ENCODE measurements around the gene GLS2.
"Not testable (repeated sequence)": the region's sequence is repeated elsewhere in the genome, so short reads cannot be mapped to it uniquely, and the experiment has no call there.

GLS2 gene

DNA sequence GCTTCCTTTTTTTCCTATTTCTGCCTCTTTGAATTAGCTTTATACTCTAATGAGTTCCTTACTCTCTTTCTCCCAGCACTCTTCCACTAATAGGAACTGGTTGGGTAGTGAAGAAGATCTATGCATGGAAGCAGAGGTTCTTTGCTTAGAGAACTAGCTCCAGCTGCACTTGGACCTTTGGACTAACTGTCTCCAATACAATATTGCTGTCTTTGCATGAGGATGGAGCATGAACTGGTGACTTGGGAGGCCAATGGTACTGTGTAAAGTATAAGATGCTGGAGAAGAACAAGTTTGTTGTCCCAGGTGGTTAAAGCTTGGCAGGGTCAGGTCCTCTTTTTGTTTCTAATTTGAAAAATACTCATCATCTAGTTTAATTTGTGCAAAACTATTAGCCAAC is 2.4 kb upstream of the GLS2 start:
- no peak for DNase-seq

DNA sequence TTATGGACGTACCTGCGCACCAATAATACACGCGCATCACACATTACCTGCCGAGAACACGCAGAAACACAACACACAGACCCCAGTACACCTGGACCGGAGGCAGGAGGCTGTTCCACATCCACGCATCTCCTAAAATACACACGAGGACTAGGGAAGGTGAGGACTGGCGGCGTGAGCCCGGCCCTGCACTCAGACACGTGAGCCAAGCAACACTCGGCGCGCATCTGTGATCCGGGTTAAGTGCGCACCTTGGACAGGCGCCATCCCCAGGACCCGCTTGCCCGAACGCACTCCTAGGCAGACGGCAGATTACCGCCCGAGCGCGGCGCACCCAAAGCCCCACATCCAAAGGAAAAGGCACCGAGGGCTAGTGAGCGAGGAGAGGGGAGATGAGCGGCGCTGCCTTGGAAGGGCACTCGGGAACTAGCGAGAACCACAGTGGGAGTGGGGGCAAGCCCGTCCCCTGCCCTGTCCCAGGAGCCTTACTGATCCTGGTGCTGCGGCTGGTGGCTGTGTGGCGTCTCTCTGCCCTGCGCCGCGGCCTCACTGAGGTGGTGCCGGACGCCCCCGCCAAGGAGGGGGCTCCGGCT is 417 bp downstream of the GLS2 start:
- peak; percentile 19 for DNase-seq

DNA sequence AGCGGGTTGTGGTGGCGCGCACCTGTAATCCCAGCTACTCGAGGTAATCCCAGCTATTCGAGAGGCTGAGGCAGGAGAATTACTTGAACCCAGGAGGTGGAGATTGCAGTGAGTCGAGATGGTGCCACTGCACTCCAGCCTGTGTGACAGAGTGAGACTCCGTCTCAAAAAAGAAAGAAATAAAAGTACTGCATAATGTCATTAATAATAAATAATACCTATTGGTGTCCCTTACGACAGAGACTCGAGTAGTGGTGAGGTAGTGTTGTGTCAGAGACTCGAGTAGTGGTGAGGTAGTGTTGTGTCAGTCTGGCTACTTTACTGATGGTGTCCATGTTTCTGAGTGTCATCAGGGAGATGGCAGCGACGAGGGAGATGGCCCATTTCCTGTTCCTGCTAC is 1.3 kb downstream of the GLS2 start:
- DNase-seq, result no peak

DNA sequence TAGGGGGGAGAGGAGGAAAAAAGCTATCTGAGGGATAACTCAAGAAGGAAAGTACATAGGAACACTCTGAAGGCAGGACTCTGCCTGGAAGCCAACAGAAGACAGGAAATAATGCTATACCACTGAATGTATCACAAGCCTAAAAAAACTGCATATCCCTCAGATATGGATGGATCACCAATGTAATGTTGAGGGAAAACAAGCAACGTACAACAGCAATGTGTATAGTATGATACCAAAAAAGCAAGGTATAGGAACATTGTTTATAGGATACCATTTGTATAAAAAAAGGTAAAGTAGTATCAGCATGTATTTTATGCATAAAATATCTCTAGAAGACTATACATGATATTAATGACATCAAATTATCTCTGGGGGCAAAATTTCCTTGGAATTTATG is 3.4 kb downstream of the GLS2 start:
- no peak for DNase-seq

DNA sequence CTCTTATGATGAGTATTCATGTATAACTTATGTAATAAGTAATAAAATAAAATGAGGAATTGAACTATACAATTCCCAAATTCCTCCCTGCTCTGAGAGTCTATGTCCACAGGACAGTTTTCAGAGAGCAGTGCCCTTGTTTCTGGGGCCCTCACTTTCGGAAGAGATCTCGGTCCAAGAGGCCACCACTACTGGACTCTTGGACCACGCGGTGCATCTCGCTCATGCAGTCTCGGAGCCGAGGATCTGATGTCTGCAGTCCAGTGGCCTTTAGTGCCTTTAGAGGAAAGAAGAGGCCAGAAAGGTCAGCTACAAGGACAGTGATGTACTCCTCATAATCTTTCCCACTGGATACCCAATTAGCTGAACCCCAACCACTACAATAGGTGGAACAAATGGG is 8.3 kb downstream of the GLS2 start:
- no peak for DNase-seq

DNA sequence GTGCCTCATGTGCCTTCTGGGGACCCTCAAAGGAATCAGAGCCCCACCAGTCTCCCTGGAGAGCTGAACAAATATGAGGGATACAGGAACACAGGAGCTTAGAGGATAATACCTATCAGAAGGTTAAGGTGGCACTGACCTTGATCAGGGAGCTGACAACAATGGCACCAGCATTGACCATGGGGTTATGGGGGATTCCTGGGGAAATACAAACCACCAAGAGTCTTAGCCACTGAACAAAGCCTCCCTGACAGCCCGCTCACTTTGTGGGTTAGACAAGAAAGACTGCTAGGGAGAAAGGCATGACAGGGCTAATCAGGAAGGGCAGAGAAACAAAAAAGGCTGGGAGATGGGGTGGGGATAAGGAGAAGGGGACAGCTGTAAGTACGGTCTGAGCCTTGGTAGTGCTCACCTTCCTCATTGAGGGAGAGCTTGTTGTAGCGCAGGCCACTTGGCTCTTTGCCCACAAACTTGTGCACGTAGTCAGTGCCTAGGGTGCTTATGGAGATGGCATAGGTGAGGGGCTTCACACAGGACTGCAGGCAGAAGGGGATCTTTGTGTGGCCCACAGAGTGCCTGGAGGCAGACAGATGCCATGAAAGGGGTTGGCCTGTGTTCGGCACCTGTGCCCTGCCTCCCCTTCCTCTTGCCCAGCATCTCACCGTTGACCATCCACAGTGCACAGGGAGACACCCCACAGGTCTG is 10.3 kb downstream of the GLS2 start:
- no peak for DNase-seq

DNA sequence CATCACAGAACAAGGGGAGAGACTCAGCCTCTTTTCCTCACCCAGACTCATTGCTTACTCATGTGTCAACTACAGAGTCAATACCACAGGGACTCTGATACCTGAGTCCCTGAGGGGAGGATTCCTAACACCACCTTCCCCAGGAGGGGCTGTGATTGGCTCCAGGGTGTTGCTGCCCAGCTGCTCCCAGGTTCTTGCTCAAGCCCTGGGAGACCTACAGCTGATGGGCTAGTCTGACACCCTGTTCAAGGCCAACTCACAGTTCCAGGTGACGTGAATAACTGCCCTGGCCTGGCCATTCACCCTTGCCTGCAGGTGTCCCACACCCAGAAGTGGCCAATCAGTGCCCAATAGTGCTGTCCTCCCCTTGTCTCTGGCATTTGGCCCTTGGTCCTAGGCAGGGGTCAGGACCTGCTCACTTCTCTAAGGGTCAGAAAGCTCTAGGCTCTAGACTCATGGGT is 11.0 kb downstream of the GLS2 start:
- DNase-seq, result no peak

DNA sequence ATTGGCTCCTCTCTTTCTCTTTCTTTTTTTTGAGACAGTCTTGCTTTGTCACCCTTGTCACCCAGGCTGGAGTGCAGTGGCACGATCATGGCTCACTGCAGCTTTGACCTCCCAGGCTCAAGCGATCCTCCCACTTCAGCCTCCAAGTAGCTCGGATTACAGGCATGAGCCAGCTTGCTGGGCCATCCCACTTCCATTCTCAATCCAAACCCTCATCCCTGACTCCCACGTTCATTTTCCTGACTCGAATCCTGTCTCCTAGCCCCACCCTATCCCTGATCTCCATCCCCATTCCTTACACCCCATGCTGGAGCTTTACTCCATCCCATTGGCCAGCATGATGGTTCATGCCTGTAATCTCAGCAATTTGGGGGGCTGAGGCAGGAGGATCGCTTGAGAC is 11.8 kb downstream of the GLS2 start:
- DNase-seq, result no peak

DNA sequence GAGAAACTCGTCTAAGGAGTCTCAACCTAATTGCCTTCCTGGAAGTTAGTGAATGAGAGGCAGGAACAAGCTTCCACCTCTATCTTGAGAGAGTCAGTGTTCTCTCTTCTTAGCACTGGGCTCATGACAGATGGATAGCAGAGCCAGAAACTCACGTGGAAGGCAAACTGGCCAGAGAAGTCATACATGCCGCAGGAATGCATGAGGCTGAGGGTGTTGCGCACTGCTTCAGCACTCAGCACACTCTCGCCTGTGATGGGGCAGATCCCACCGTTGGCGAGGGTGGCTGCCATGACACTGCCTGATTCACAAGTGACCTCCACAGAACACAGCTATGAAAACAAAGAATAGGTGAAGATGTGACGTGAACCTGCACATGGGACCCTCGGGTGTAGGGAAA is 13.6 kb downstream of the GLS2 start:
- no peak for DNase-seq

DNA sequence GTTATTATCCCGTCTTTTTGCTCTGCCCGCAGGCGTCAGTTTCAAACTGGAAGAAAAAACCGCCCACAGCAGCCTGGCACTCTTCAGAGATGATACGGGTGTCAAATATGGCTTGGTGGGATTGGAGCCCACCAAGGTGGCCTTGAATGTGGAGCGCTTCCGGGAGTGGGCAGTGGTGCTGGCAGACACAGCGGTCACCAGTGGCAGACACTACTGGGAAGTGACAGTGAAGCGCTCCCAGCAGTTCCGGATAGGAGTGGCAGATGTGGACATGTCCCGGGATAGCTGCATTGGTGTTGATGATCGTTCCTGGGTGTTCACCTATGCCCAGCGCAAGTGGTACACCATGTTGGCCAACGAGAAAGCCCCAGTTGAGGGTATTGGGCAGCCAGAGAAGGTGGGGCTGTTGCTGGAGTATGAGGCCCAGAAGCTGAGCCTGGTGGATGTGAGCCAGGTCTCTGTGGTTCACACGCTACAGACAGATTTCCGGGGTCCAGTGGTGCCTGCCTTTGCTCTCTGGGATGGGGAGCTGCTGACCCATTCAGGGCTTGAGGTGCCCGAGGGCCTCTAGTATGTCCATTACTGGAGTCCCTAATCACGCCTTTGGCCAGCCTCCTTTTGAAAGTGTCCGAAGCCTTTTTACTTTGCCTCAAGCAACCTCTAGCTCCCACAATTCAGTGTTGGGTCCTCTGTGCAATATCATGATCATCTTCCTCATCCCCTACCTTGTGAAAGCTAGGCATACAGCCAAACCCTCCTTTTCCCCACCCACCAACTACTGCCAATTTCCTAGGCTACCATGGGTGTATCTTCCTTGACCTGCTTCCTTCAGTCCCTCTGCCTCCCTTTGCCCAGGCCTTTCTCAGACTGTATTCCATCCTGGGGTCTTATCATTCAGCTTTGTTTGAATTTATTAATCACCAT is 18.7 kb downstream of the GLS2 start:
- no peak for DNase-seq

DNA sequence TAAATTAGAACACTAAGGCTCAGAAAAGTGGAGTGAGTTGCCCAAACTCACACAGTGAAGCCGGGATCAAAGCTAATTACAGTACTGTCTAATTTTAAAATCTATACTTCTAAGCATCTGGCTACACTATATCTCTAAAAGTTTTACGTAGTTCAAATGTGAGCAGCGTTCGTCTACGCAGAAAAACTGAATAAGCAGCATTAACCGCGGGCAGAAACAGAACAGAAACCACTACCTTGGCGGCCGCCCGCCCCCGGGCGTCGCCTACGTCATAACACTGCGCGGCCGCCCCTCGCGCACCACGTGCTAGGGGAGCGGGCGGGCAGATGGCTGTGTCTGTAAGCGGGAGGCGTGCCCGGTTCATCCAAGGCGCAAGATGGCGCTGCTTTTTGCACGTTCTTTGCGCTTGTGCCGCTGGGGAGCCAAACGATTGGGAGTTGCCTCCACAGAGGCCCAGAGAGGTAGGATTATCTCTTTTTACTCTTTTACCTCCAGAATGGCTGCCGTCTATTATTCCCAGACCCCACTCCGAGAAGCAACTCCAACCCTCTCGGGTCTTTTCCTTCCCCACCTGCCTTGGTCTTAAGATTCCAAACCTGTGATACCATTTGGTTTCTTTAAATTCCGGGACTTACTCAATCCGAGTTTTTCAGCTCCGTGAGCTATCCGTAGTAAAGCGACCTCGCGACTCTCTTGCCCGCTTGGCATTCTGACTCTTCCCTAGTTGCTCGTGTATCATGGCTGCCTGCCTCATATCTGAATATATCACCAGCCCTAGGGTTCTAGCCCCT is 19.6 kb downstream of the GLS2 start, which contains the start of gene SPRYD4:
Gene SPRYD4 (plus strand): TSS at position 363 of the 791 bp plus-strand sequence. CDS start 14 bp downstream, at position 377.
- peak; percentile 78 for DNase-seq

DNA sequence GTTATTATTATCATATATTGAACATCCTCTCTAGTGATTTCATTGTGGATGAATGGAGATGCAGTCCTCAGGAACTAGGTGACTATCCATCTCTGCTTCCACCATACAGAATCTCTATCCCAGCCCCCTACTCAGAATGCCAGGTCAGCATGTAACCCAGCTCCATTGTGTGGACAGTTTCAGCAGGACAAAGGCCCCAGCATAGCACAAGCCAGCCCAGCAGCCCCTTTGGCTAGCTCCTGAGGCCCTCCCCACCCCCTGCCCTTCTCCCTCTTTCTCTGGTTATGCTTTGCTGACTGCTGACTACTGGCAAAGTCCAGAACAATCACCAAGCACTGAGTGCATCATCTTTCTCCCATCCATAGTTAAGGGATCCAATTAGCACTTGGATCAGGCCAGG is 25.4 kb downstream of the GLS2 start:
- no peak for DNase-seq

DNA sequence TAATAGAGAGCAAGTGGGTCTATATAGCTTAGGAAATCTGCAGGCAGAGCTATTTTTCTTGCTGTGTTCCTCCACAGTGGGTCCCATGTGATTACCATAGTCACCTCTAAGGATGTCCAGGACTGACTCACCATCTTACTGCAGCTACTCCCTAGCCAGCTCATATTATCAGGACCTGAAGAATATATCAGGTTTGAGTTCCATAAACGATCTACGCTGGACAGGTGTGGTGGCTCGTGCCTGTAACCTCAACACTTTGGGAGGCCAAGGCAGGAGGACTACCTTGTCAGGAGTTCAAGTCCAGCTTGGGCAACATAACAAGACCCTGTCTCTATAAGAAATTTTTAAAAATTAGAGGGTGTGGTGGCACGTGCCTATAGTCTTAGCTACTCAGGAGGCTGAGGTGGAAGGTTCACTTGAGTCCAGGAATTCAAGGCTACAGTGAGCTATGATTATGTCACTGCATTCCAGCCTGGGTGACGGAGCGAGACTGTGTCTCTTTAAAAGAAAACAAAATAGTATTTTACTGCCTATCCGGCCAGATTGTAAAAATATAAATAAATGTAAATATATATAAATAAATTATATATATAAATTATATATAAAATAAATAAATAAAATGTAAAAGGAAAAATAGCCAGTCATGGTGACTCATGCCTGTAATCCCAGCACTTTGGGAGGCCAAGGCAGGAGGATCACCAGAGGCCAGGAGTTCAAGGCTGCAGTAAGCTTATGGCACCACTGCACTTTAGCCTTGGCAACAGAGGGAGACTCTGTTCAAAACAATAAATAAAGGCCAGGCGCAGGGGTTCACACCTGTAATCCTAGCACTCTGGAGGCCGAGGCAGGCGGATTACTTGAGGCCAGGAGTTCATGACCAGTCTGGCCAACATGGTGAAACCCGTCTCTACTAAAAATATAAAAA is 26.5 kb downstream of the GLS2 start:
- DNase-seq, result no peak

DNA sequence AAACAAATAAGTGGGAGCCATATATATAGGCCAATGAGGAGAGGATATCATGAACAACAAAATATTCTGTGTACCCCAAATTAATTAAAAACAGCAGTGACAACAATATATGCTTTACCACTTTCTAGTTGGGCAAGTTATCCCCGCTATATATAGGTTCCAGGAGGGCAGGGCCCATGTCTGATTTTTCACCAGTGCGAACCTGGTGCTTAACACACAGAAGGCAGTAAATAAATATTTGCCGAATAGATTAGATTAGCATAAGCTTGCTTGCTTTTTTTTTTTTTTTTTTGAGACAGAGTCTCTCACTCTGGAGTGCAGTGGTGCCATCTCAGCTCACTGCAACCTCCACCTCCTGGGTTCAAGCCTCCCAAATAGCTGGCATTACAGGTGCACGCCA is 30.1 kb downstream of the GLS2 start:
- DNase-seq, result no peak

DNA sequence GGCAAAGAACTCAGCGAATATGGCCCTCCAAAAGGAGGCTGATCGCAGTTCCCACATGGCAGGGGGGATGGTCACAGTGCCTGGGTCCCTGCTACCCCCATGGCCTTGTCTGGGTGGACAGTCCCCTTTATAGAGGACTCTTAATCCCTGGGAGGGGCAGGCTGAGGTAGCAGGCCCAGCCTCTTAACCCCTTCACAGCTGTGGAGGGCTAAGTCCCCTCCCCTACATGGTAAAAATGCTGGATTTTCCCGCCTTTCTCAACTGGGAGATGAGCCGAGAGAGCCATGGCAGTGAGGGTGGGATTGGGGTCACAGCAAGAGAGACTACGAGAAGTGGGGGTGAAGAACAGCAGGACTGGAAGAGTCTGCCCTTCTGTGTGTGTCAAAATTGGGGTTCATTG is 33.4 kb downstream of the GLS2 start, which contains the start of gene MIP:
Gene MIP (minus strand): TSS at position 101 of the 400 bp plus-strand sequence. CDS start 44 bp downstream, at position 57.
- DNase-seq, result no peak

DNA sequence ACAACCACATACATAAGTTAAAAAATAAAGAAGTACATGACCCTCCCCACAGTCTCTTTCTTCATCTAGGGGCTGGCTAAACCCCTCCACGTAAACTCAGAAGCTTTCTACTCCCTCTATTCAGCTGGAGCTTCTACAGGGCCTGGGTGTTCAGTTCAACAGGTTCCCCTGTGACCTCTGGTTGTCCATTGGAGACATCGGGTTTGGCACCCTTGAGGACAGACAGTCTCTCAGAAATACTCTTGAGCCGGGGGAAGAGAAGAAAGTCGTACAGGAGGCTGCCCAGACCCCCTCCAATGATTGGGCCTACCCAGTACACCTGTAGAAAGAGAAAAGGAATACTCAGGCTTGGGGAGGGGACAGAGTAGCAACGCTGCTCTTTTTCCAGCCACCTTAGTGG is 36.8 kb downstream of the GLS2 start:
- no peak for DNase-seq

DNA sequence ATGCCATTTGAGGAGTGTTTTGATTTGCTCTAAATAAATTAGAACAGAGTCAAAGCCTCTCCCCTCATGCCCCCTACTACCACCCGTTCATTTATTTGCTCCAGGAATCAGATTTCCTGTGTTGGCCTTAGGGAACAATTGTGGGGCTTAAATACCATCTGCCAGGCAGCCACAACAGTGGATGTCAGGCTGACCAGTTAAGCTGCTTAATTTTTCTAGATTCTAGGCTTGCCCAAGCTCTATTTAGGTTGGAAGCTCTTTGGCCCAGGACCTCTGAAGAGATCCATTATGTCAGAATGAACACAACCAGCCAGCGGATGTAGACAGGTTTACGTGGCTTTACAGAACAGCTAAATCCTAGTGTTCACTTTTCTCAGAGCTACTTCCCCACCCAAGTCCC is 37.7 kb downstream of the GLS2 start:
- no peak for DNase-seq

DNA sequence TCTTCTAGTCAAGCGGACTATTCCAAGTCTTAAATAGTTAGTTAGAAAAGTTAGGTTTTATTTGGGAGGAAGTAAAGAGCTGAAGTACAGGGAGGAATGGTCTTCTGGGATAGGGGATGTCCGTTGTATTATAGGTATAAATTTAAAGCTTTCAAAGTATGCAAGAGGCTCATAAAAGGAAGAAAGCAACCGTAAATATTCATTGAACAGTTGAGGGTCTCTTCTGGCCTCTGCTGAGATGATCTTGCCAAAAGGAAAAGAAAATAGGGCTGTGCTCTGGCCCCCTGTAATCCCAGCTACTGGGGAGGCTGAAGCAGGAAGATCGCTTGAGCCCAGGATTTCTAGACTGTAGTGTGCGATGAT is 38.4 kb downstream of the GLS2 start:
- DNase-seq, result no peak

DNA sequence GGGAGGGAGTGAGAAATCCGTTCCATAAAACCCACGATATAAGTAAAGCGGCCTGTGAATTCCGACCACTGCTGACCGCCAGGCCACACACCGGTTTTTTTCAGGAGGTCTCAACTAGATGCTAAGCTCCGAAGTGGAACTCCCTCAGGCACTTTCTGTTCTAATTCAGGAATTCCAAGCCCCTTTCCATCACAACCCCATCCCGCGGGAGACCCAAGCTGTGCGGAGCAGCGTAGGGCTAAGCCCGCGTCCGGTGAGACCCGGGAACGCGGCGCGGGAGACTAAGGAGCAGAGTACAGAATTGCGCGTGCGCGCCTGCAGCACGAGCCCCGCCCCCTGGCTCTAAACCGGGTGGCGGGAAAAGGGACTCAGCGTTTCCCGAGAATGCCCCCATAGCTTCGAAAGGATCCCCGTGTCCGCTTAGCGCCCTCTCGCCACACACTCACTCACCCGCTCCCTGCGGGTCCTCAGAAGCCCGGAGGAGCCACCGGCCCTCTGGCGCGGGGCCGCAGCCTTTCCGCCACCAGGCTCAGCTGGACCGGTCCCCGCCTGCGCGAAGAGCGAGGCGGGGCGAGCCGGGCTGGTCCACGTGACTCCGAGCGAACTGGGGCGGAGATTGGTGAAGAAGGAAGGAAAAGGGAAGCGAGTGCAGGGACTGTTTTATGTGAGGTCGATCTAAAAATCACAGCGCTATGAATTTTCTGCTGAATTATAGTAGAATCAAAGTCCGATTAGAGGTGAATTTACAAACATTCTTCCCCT is 38.9 kb downstream of the GLS2 start, which contains the start of gene TIMELESS:
Gene TIMELESS (minus strand): TSS at position 567 of the 762 bp plus-strand sequence. CDS start 15,256 bp downstream, outside the sequence.
- peak; percentile 70 for DNase-seq

DNA sequence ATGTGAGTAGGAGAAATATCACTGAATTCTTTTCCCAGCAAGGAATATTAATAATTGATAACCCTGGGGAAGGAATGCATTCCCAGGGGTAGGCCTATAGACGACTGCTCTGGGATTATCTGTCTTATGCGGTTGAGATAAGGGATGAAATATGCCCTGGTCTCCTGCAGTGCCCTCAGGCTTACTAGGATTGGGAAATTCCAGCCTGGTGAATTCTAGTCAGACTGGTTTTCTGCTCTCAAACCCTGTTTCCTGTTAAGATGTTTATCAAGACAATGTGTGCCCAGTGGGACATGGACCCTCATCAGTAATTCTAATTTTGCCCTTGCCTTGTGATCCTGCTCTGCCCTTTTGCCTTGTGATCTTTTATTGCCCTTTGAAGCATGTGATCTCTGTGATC is 44.8 kb downstream of the GLS2 start:
- DNase-seq, result not testable (repeated sequence)
